Measurements from ENCODE around the gene CYB5R3. TPM values are rescaled to one million over a fixed set of nuclear protein-coding genes. Genes with fewer than 3 reads are reported as not detected.

The CYB5R3 gene
- total RNA-seq, 4 donors from 2014 or later, result 52.6 to 120 (median 75.5) TPM

GRCh38 chr22:42664976-42665831 is 16.0 kb upstream of the CYB5R3 start:
- 67 to 72% methylated on average over 11 of the region's 11 CpGs for WGBS, 2 donors
- intact Hi-C loops (cut with DNase I), result loop anchor here (10.0 kb wide), 3 partner anchors 110 to 380 kb away; no protein-coding TSS in a partner anchor
- DNase-seq, result no peak
- H3K4me1 ChIP-seq, result peaks cover 4 to 6% of the 10 kb centered on the region in 2 donors
- H3K9me3 ChIP-seq, result no peaks in the 10 kb centered on the region
- H3K27ac ChIP-seq, result no peak overlapping the region
- no peaks in the 10 kb centered on the region for H3K27me3 ChIP-seq
- TF ChIP-seq POLR2A (IDR thresholded peaks at IDR 0.05), result no peak
- no peak for TF ChIP-seq CTCF (IDR thresholded peaks at IDR 0.05)
- H3K36me3 ChIP-seq, result no peaks in the 10 kb centered on the region
- H3K4me3 ChIP-seq (replicated peaks in 1 of 3), result no peak overlapping the region

GRCh38 chr22:42661985-42662831 is 13.0 kb upstream of the CYB5R3 start:
- TF ChIP-seq POLR2A (IDR thresholded peaks at IDR 0.05), result no peak
- peak; percentile 67 to 85 (median 74) for TF ChIP-seq CTCF (IDR thresholded peaks at IDR 0.05)
- Histone ChIP-seq H3K27me3 (no peaks in the 10 kb centered on the region), H3K4me1 (peaks cover 4 to 6% of the 10 kb centered on the region in 2 donors), H3K9me3 (no peaks in the 10 kb centered on the region), H3K27ac (peak overlapping the region in 1 of 3 donors; percentile 56), H3K4me3 (replicated peaks in 1 of 3) (peak overlapping the region in 2 of 3 donors; percentile 34 to 35), H3K36me3 (no peaks in the 10 kb centered on the region)
- WGBS, 2 donors, result 0% methylated on average over 13 to 15 of the region's 68 CpGs
- DNase-seq, result peak; percentile 77 to 85
- intact Hi-C loops (cut with DNase I), result loop anchor here (10.0 kb wide), 3 partner anchors 113 to 383 kb away; no protein-coding TSS in a partner anchor

GRCh38 chr22:42656578-42656977 is 7.4 kb upstream of the CYB5R3 start:
- Histone ChIP-seq H3K36me3 (no peaks in the 10 kb centered on the region), H3K27me3 (no peaks in the 10 kb centered on the region), H3K27ac (no peak overlapping the region), H3K4me1 (no peaks in the 10 kb centered on the region), H3K4me3 (replicated peaks in 1 of 3) (no peak overlapping the region), H3K9me3 (no peaks in the 10 kb centered on the region)
- 94 to 96% methylated on average over 8 of the region's 8 CpGs for WGBS, 2 donors
- TF ChIP-seq CTCF (IDR thresholded peaks at IDR 0.05) (no peak), POLR2A (IDR thresholded peaks at IDR 0.05) (no peak)
- intact Hi-C loops (cut with DNase I), result no loop called here
- DNase-seq, result no peak

- no peak overlapping the region for H3K4me3 ChIP-seq (replicated peaks in 1 of 3)
- intact Hi-C loops (cut with DNase I), result no loop called here
- H3K9me3 ChIP-seq, result no peaks in the 10 kb centered on the region
- H3K27me3 ChIP-seq, result no peaks in the 10 kb centered on the region
- H3K4me1 ChIP-seq, result no peaks in the 10 kb centered on the region
- TF ChIP-seq CTCF (IDR thresholded peaks at IDR 0.05), result no peak
- no peak for TF ChIP-seq POLR2A (IDR thresholded peaks at IDR 0.05)
- H3K27ac ChIP-seq, result no peak overlapping the region
- DNase-seq, result no peak
- 76 to 78% methylated on average over 9 of the region's 9 CpGs for WGBS, 2 donors
- no peaks in the 10 kb centered on the region for H3K36me3 ChIP-seq
These were observed 6.5 kb upstream of the CYB5R3 start for GRCh38 chr22:42655693-42656092.

Data from thyroid gland (tissue), 4 donors.